ENCODE results near the gene TRAM2. TPM values are rescaled to one million over a fixed set of nuclear protein-coding genes. Genes with fewer than 3 reads are reported as not detected.

The TRAM2 gene
- total and polyA plus RNA-seq, 2 of the 4 experiments (the other 2 are of a cell fraction): 77.2 to 95.7 TPM

- Histone ChIP-seq H2AK5ac (ENCODE audit: low read depth, low read length) (peak overlapping the region; percentile 96), H2BK5ac (ENCODE audit: low read depth, low read length, poor library complexity, severe bottlenecking) (peak overlapping the region; percentile 95), H3K79me1 (ENCODE audit: low read depth in 1 of 2, low read length in 2 of 2) (peaks cover 36 to 89% of the 10 kb centered on the region in 2 experiments), H4K91ac (ENCODE audit: insufficient read depth, low read depth, low read length) (peak overlapping the region; percentile 97), H3K9me1 (ENCODE audit: insufficient read depth, low read length) (peaks cover 51% of the 10 kb centered on the region), H3K27ac (ENCODE audit: insufficient read depth, low read length) (peak overlapping the region; percentile 82), H2BK20ac (ENCODE audit: low read depth, low read length) (peak overlapping the region; percentile 91), H4K8ac (ENCODE audit: low read depth in 2 of 2, low read length in 2 of 2) (peak overlapping the region; percentile 83 to 84), H2BK15ac (ENCODE audit: low read depth, low read length) (peak overlapping the region; percentile 63), H4K5ac (ENCODE audit: low read depth, low read length) (peak overlapping the region; percentile 83), H2BK120ac (ENCODE audit: low read depth, low read length) (peak overlapping the region; percentile 91), H3K23ac (ENCODE audit: low read depth, low read length) (peak overlapping the region; percentile 94), H2AK9ac (replicated peaks; ENCODE audit: low read depth, low read length, poor library complexity) (peak overlapping the region; percentile 86), H3K4ac (ENCODE audit: low read depth, low read length) (peak overlapping the region; percentile 92), H3K4me1 (ENCODE audit: control insufficient read depth, insufficient read depth, low read length) (peaks cover 47% of the 10 kb centered on the region), H3K4me3 (ENCODE audit: insufficient read depth, low read depth, low read length) (no peak overlapping the region), H3K18ac (ENCODE audit: low read depth, low read length) (peak overlapping the region; percentile 83), H3K14ac (replicated peaks; ENCODE audit: low read depth, low read length) (peak overlapping the region; percentile 92), H3K4me2 (ENCODE audit: low read depth, low read length) (no peak overlapping the region), H3K56ac (ENCODE audit: extremely low read depth, insufficient read depth, low read length) (peak overlapping the region; percentile 37; the same call in 1 of the 2 replicates), H3K27me3 (ENCODE audit: control insufficient read depth, insufficient read depth, low read length) (no peaks in the 10 kb centered on the region), H3K9me3 (ENCODE audit: control insufficient read depth, insufficient read depth, low read length) (no peaks in the 10 kb centered on the region), H3K36me3 (ENCODE audit: control insufficient read depth, insufficient read depth, low read length) (peaks cover 27% of the 10 kb centered on the region), H2AFZ (replicated peaks; ENCODE audit: low read length, poor library complexity) (no peak overlapping the region), H4K20me1 (ENCODE audit: insufficient read depth, low read length) (0 out of 2 replicates have a peak, but pooled peaks cover 3% of the 10 kb centered on the region), H3K9ac (ENCODE audit: low read depth, low read length) (no peak overlapping the region)
- ChIA-PET CTCF (interaction anchor here (0.8 kb wide), 1 partner anchor 120 kb away, joined by 3 read pairs; no protein-coding TSS in a partner anchor), POLR2A (ENCODE audit: unreplicated experiment) (no interaction called here)
- ATAC-seq (ENCODE audit: low read depth) (no peak), DNase-seq (peak; percentile 57)
- intact Hi-C loops (cut with micrococcal nuclease) (no loop called here), in situ Hi-C loops (cut with MboI; ENCODE audit: low sequenced_read_pairs) (no loop called here), dilution Hi-C loops (cut with HindIII; ENCODE audit: low sequenced_read_pairs, unreplicated experiment) (no loop called here)
- BruUV-seq (replicated peaks): no TSS peak
- 81% methylated on average over 5 of the region's 8 CpGs; no CpG with 5 or more reads in 1 of the 2 experiments for WGBS, 2 experiments (ENCODE audit: extremely low coverage in 2 of 2, insufficient read length in 1 of 2)
- no peak for TF ChIP-seq CEBPB (IDR thresholded peaks at IDR 0.05; ENCODE audit: low read depth, low read length)
- TF ChIP-seq FOS (IDR thresholded peaks at IDR 0.05; ENCODE audit: low read depth, low read length): no peak
- TF ChIP-seq POLR2A (IDR thresholded peaks at IDR 0.05; ENCODE audit: low read depth, low read length): no peak
- no peak for TF ChIP-seq MAFK (IDR thresholded peaks at IDR 0.05; ENCODE audit: low read depth, low read length)
Observed at GRCh38 chr6:52537001-52537753, 39.7 kb downstream of the TRAM2 start.

All from IMR-90 (cell line).